Mesenchymal stem cell (in vitro differentiated cells and primary cell): ENCODE measurements around the gene PLEKHD1.

ENCODE experiments used
- DNase-seq: peaks from one replicate; pipeline ENCODE4 v3.0.0-alpha.2; 2013
- H2AFZ ChIP-seq: one replicate; pipeline ENCODE4 v1.6.1; 2013; ENCODE audit warnings: low read depth, mild to moderate bottlenecking, control low read depth, inconsistent platforms, low read length, moderate library complexity
- H2AK5ac ChIP-seq: 2 replicates; pipeline ENCODE4 v1.6.1; 2013; ENCODE audit warnings: low read length, moderate library complexity, mild to moderate bottlenecking, inconsistent platforms; ENCODE audit not compliant: severe bottlenecking
- H2BK120ac ChIP-seq: one replicate; pipeline ENCODE4 v1.6.1; 2013; ENCODE audit warnings: low read depth, mild to moderate bottlenecking, inconsistent platforms, low read length, moderate library complexity
- H2BK12ac ChIP-seq, 2 experiments: one replicate each; pipeline ENCODE4 v1.6.1; 2013; ENCODE audit warnings: inconsistent platforms in 2 of 2, low read length in 2 of 2, mild to moderate bottlenecking in 2 of 2, moderate library complexity in 2 of 2, control low read depth in 1 of 2
- H2BK15ac ChIP-seq: one replicate; pipeline ENCODE4 v1.6.1; 2013; ENCODE audit warnings: mild to moderate bottlenecking, low read depth, inconsistent platforms; ENCODE audit not compliant: poor library complexity, severe bottlenecking
- H2BK5ac ChIP-seq: 2 replicates; pipeline ENCODE4 v1.6.1; 2013; ENCODE audit warnings: low read depth, mild to moderate bottlenecking, low read length, control low read depth, inconsistent platforms; ENCODE audit not compliant: poor library complexity, severe bottlenecking
- H3K14ac ChIP-seq, 2 experiments: one replicate each; pipeline ENCODE4 v1.6.1; 2013; ENCODE audit warnings: inconsistent platforms in 2 of 2, low read length in 2 of 2, control low read depth in 1 of 2, mild to moderate bottlenecking in 1 of 2, moderate library complexity in 1 of 2
- H3K18ac ChIP-seq, 2 experiments: one replicate each; pipeline ENCODE4 v1.6.1; 2013; ENCODE audit warnings: inconsistent platforms in 2 of 2, low read length in 2 of 2, control low read depth in 1 of 2, low read depth in 1 of 2, mild to moderate bottlenecking in 1 of 2
- H3K23ac ChIP-seq, 2 experiments: one replicate each; pipeline ENCODE4 v1.6.1; 2013; ENCODE audit warnings: inconsistent platforms in 2 of 2, low read length in 2 of 2, mild to moderate bottlenecking in 2 of 2, moderate library complexity in 2 of 2, control low read depth in 1 of 2
- H3K27ac ChIP-seq: 2 replicates; pipeline ENCODE4 v1.5.1; 2013; ENCODE audit warnings: mild to moderate bottlenecking, moderate library complexity, low read length, control low read depth, inconsistent platforms; ENCODE audit not compliant: poor library complexity, severe bottlenecking
- H3K27me3 ChIP-seq, 2 experiments: 2 replicates each; pipeline versions ENCODE4 v1.6.1 to v1.7.0; 2013; ENCODE audit warnings: low read length in 2 of 2, mild to moderate bottlenecking in 2 of 2, moderate library complexity in 2 of 2, control low read depth in 1 of 2, inconsistent platforms in 1 of 2; ENCODE audit not compliant: control insufficient read depth in 1 of 2, insufficient read depth in 1 of 2
- H3K36me3 ChIP-seq, 2 experiments: 2 replicates each; pipeline versions ENCODE4 v1.6.1 to v1.7.0; 2013; ENCODE audit warnings: low read length in 2 of 2, control low read depth in 1 of 2, inconsistent platforms in 1 of 2, low read depth in 1 of 2, mild to moderate bottlenecking in 1 of 2; ENCODE audit not compliant: insufficient read depth in 2 of 2, control insufficient read depth in 1 of 2
- H3K4ac ChIP-seq, 2 experiments: one replicate each; pipeline ENCODE4 v1.6.1; 2013; ENCODE audit warnings: inconsistent platforms in 2 of 2, low read length in 2 of 2, mild to moderate bottlenecking in 2 of 2, moderate library complexity in 2 of 2, control low read depth in 1 of 2, low read depth in 1 of 2
- H3K4me1 ChIP-seq: 2 replicates; pipeline ENCODE4 v1.6.1; 2013; ENCODE audit warnings: low read depth, low read length, control low read depth; ENCODE audit not compliant: control insufficient read depth, insufficient read depth
- H3K4me2 ChIP-seq: 2 replicates; pipeline ENCODE4 v1.6.1; 2013; ENCODE audit warnings: low read length, mild to moderate bottlenecking, inconsistent platforms; ENCODE audit not compliant: poor library complexity, severe bottlenecking
- H3K4me3 ChIP-seq, 2 experiments: 2 replicates each; pipeline versions ENCODE4 v1.5.1 to v1.7.0; 2013; ENCODE audit warnings: low read length in 2 of 2, mild to moderate bottlenecking in 2 of 2, control low read depth in 1 of 2, low read depth in 1 of 2; ENCODE audit not compliant: insufficient read depth in 1 of 2
- H3K79me1 ChIP-seq: replicated peaks from 2 replicates; pipeline ENCODE4 v1.6.1; 2013; ENCODE audit warnings: mild to moderate bottlenecking, control low read depth, low read length, inconsistent platforms; ENCODE audit not compliant: poor library complexity, severe bottlenecking
- H3K9ac ChIP-seq: 2 replicates; pipeline ENCODE4 v1.7.0; 2013; ENCODE audit warnings: mild to moderate bottlenecking, low read length, moderate library complexity
- H3K9me3 ChIP-seq: 2 replicates; pipeline ENCODE4 v1.7.0; 2013; ENCODE audit warnings: mild to moderate bottlenecking, low read length; ENCODE audit not compliant: control insufficient read depth
- H4K8ac ChIP-seq: one replicate; pipeline ENCODE4 v1.6.1; 2013; ENCODE audit warnings: inconsistent platforms, mild to moderate bottlenecking, low read length, moderate library complexity
- H4K91ac ChIP-seq: one replicate; pipeline ENCODE4 v1.6.1; 2013; ENCODE audit warnings: mild to moderate bottlenecking, low read length, inconsistent platforms
- WGBS: methylation state at CpG from one replicate; pipeline ENCODE4 v1.1.7; 2013; ENCODE audit warnings: mixed read lengths; 5-methylcytosine and 5-hydroxymethylcytosine counted together

The PLEKHD1 gene

GRCh38 chr14:69485701-69486100 is 1.2 kb downstream of the PLEKHD1 start:
- Histone ChIP-seq H3K14ac (no peak overlapping the region), H2BK5ac (no peak overlapping the region), H4K91ac (no peak overlapping the region), H3K79me1 (no peaks in the 10 kb centered on the region), H3K18ac (no peak overlapping the region), H3K9ac (no peak overlapping the region), H3K4me2 (no peak overlapping the region), H2BK120ac (no peak overlapping the region), H3K23ac (peak overlapping the region in 1 of 2 experiments; percentile 14), H3K27me3 (peaks cover 63 to 75% of the 10 kb centered on the region in 2 experiments), H4K8ac (no peak overlapping the region), H3K4me3 (no peak overlapping the region), H2AK5ac (no peak overlapping the region), H3K9me3 (no peaks in the 10 kb centered on the region), H3K4ac (no peak overlapping the region), H2BK12ac (no peak overlapping the region), H2AFZ (no peak overlapping the region), H3K27ac (no peak overlapping the region), H3K4me1 (peaks cover 22% of the 10 kb centered on the region), H2BK15ac (no peak overlapping the region), H3K36me3 (no peaks in the 10 kb centered on the region)
- DNase-seq = no peak
- 82% methylated on average over 1 of the region's 6 CpGs for WGBS

GRCh38 chr14:69487226-69487625 is 2.7 kb downstream of the PLEKHD1 start:
- H3K18ac ChIP-seq = no peak overlapping the region
- H3K4me3 ChIP-seq = no peak overlapping the region
- peaks cover 19% of the 10 kb centered on the region for H3K4me1 ChIP-seq
- H2BK12ac ChIP-seq = no peak overlapping the region
- H2AFZ ChIP-seq = no peak overlapping the region
- no peak overlapping the region for H4K91ac ChIP-seq
- H3K4ac ChIP-seq = no peak overlapping the region
- H3K23ac ChIP-seq = no peak overlapping the region
- H3K9ac ChIP-seq = no peak overlapping the region
- no peak overlapping the region for H3K27ac ChIP-seq
- H3K36me3 ChIP-seq = no peaks in the 10 kb centered on the region
- H3K79me1 ChIP-seq = no peaks in the 10 kb centered on the region
- 92% methylated on average over 4 of the region's 4 CpGs for WGBS
- DNase-seq = no peak
- no peaks in the 10 kb centered on the region for H3K9me3 ChIP-seq
- no peak overlapping the region for H4K8ac ChIP-seq
- no peak overlapping the region for H3K4me2 ChIP-seq
- no peak overlapping the region for H2BK120ac ChIP-seq
- H3K14ac ChIP-seq = no peak overlapping the region
- H2BK15ac ChIP-seq = no peak overlapping the region
- no peak overlapping the region for H2BK5ac ChIP-seq
- no peak overlapping the region for H2AK5ac ChIP-seq
- peaks cover 77% of the 10 kb centered on the region in 2 experiments for H3K27me3 ChIP-seq

GRCh38 chr14:69487771-69488170 is 3.2 kb downstream of the PLEKHD1 start:
- peaks cover 16% of the 10 kb centered on the region for H3K4me1 ChIP-seq
- 71% methylated on average over 4 of the region's 4 CpGs for WGBS
- no peak overlapping the region for H3K14ac ChIP-seq
- H3K27me3 ChIP-seq = peaks cover 77 to 82% of the 10 kb centered on the region in 2 experiments
- no peaks in the 10 kb centered on the region for H3K79me1 ChIP-seq
- H3K4me3 ChIP-seq = no peak overlapping the region
- H3K9ac ChIP-seq = no peak overlapping the region
- no peak overlapping the region for H2BK120ac ChIP-seq
- H2AK5ac ChIP-seq = no peak overlapping the region
- DNase-seq = no peak
- H3K4ac ChIP-seq = no peak overlapping the region
- no peak overlapping the region for H2BK5ac ChIP-seq
- H2BK12ac ChIP-seq = no peak overlapping the region
- no peak overlapping the region for H2BK15ac ChIP-seq
- no peak overlapping the region for H3K18ac ChIP-seq
- no peaks in the 10 kb centered on the region for H3K9me3 ChIP-seq
- H4K91ac ChIP-seq = no peak overlapping the region
- no peak overlapping the region for H3K4me2 ChIP-seq
- H3K27ac ChIP-seq = no peak overlapping the region
- no peak overlapping the region for H2AFZ ChIP-seq
- no peak overlapping the region for H3K23ac ChIP-seq
- no peaks in the 10 kb centered on the region for H3K36me3 ChIP-seq
- no peak overlapping the region for H4K8ac ChIP-seq

- Histone ChIP-seq H3K27me3 (peaks cover 69 to 84% of the 10 kb centered on the region in 2 experiments), H3K23ac (no peak overlapping the region), H2BK12ac (no peak overlapping the region), H3K4me3 (no peak overlapping the region), H2BK5ac (no peak overlapping the region), H3K27ac (no peak overlapping the region), H3K4me1 (peaks cover 6% of the 10 kb centered on the region), H3K36me3 (no peaks in the 10 kb centered on the region), H3K79me1 (no peaks in the 10 kb centered on the region), H3K14ac (no peak overlapping the region), H3K18ac (no peak overlapping the region), H3K9me3 (no peaks in the 10 kb centered on the region), H4K91ac (no peak overlapping the region), H3K4ac (no peak overlapping the region), H2BK15ac (no peak overlapping the region), H3K4me2 (no peak overlapping the region), H2BK120ac (no peak overlapping the region), H3K9ac (no peak overlapping the region), H4K8ac (no peak overlapping the region), H2AK5ac (no peak overlapping the region), H2AFZ (no peak overlapping the region)
- DNase-seq = no peak
Measured at GRCh38 chr14:69489495-69489894, 5.0 kb downstream of the PLEKHD1 start.
